Nephron (organoid): ENCODE measurements around the gene GPT2.
A peak's percentile ranks its signal among the peaks of the same experiment; 100 is the strongest.

ENCODE experiments used
- H3K27ac Mint-ChIP-seq, 3 experiments: 2 replicates each; pipeline ENCODE4 v1.8.0; 2020; ENCODE audit warnings: mixed read lengths in 3 of 3, mild to moderate bottlenecking in 2 of 3, moderate library complexity in 1 of 3
- H3K27me3 Mint-ChIP-seq: 2 replicates; pipeline ENCODE4 v1.8.0; 2021; ENCODE audit warnings: low read depth, mild to moderate bottlenecking, moderate library complexity, mixed read lengths
- H3K36me3 Mint-ChIP-seq: 2 replicates; pipeline ENCODE4 v1.8.0; 2020; ENCODE audit warnings: low read depth, mixed read lengths
- H3K4me1 Mint-ChIP-seq: 2 replicates; pipeline ENCODE4 v1.8.0; 2020; ENCODE audit warnings: mixed read lengths
- H3K4me3 Mint-ChIP-seq, 3 experiments: 2 replicates each; pipeline ENCODE4 v1.8.0; 2020; ENCODE audit warnings: mild to moderate bottlenecking in 3 of 3, mixed read lengths in 3 of 3, moderate library complexity in 2 of 3
- H3K9me3 Mint-ChIP-seq: 2 replicates; pipeline ENCODE4 v1.8.0; 2020; ENCODE audit warnings: mixed read lengths
- TF ChIP-seq, protein P1 (sequence below), 3 experiments: fragments of 200-600 bp; sonication (generic); IDR thresholded peaks; one replicate each; pipeline ENCODE4 v1.5.0; 2021; ENCODE audit warnings: antibody characterized with exemption in 3 of 3; ENCODE audit not compliant: unreplicated experiment in 3 of 3

GPT2 gene

DNA sequence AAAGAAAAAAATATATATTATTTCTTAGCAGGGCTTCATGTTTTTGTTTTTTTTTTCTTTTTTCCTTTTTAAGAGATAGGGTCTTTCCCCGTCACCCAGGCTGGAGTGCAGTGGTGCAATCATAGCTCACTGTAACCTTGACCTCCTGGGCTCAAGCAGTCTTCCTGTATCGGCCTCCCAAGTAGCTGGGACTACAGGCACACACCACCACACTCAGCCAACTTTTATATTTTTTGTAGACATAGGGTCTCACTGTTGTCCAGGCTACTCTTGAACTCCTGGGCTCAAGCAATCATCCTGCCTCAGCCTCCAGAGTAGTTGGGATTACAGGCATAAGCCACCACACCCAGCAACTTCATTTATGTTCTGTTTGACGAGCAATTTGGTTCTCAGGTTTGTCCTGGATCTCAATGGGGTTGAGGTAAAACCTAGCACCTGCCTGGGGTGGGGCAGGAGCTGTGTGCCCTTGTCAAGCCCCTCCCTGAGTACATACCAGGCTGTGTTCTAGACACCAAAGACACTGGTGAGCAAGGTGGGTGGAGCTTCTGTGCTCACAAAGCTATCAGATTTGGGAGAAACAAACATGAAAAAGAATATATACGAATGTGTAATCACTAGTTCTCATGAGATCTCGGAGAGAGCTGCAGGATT lies 19.2 kb downstream of the GPT2 start:
- Mint-ChIP-seq H3K27me3 (no peaks in the 10 kb centered on the region), H3K4me3 (no peak overlapping the region), H3K9me3 (no peaks in the 10 kb centered on the region), H3K4me1 (peaks cover 5% of the 10 kb centered on the region), H3K27ac (no peak overlapping the region), H3K36me3 (peaks cover 39% of the 10 kb centered on the region)
- TF ChIP-seq, protein P1, sequence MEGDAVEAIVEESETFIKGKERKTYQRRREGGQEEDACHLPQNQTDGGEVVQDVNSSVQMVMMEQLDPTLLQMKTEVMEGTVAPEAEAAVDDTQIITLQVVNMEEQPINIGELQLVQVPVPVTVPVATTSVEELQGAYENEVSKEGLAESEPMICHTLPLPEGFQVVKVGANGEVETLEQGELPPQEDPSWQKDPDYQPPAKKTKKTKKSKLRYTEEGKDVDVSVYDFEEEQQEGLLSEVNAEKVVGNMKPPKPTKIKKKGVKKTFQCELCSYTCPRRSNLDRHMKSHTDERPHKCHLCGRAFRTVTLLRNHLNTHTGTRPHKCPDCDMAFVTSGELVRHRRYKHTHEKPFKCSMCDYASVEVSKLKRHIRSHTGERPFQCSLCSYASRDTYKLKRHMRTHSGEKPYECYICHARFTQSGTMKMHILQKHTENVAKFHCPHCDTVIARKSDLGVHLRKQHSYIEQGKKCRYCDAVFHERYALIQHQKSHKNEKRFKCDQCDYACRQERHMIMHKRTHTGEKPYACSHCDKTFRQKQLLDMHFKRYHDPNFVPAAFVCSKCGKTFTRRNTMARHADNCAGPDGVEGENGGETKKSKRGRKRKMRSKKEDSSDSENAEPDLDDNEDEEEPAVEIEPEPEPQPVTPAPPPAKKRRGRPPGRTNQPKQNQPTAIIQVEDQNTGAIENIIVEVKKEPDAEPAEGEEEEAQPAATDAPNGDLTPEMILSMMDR (IDR thresholded peaks at IDR 0.05; ENCODE audit: unreplicated experiment in 3 of 3), result no peak

DNA sequence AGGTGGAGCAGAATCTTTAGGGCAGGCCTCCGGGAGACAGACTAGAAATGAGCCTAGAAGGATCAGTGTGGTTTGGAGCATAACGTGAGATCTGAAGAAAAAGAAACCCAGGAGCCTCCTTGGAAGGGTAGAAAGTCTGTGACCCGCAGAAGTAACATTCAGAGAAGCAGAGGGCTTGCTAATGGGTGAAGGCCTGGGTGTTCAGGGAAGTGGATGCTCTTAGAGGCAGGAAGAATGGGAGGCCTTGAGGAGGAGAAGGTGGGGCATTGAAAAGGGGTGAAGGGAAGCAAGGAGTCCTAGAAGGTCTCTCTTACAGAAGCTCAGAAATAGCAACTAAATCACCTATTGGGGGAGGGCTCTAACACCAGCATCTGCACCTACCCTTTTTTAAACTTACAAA lies 20.3 kb downstream of the GPT2 start:
- Mint-ChIP-seq H3K27ac (no peak overlapping the region), H3K36me3 (peaks cover 41% of the 10 kb centered on the region), H3K27me3 (no peaks in the 10 kb centered on the region), H3K9me3 (no peaks in the 10 kb centered on the region), H3K4me3 (no peak overlapping the region), H3K4me1 (peaks cover 10% of the 10 kb centered on the region)
- TF ChIP-seq, protein P1 (IDR thresholded peaks at IDR 0.05; ENCODE audit: unreplicated experiment in 3 of 3), result no peak

DNA sequence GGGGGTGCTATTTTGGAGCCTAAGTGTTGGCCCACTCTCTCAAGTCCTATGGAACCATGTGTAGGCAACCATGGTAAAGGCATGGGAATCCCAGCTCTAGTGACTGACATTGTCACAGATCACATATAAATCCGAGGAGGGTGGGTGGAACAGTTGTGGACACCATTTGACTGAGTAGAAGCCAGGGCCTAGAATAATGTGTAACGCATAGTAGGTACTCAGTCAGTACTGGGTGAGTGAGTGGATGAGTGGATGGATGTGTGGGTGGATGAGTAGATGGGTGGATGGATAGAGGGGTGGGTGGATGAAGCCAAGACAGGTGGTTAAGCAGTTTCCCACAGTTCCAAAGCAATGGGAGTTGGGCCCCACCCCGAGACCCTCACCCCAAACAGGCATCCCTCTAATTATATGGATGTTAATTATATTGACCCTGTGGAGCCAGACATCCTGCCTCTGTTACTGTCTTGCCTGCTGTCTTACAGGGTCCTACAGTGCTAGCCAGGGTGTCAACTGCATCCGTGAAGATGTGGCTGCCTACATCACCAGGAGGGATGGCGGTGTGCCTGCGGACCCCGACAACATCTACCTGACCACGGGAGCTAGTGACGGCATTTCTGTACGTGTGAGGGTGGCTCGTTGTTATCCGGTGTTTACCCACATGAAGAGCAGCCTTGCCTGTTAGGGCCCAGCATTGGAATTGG lies 22.3 kb downstream of the GPT2 start:
- H3K4me1 Mint-ChIP-seq, result peaks cover 6% of the 10 kb centered on the region
- TF ChIP-seq, protein P1 (IDR thresholded peaks at IDR 0.05; ENCODE audit: unreplicated experiment in 3 of 3), result no peak
- H3K27me3 Mint-ChIP-seq, result no peaks in the 10 kb centered on the region
- peaks cover 42% of the 10 kb centered on the region for H3K36me3 Mint-ChIP-seq
- H3K27ac Mint-ChIP-seq, result no peak overlapping the region
- no peaks in the 10 kb centered on the region for H3K9me3 Mint-ChIP-seq
- H3K4me3 Mint-ChIP-seq, result no peak overlapping the region

DNA sequence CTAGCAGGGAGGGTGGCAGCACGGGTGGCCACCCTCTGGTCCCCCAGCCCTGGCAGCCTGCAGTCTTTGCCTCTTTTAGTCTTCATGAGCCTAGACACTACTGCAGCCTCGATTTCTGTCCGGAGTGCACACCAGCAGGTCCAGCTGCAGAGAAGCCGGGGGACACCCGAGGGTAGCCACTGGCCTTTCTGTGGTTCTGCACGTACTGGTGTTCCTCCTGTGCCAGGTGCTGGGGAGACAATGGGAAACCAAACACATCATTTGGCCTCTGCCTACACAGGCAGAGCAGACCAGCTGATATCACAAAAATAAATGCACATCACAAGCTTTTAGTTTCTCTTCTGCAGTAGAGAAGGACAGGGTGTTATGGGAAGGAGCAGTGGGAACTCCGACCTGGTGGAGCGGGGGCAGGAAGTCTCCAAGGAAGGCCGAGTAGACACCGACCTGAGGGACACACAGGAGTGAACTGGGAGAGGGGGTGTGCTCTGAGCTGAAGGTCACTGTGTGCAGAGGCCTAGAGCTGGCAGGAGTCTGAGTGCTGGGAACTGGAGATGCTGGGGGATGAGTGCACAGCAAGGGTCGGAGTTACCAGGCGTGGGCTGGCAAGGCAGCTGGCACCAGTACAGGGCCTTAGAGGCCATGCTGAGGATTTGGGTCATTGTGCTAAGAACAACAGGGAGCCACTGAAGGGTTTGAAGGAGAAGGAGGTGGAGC lies 23.1 kb downstream of the GPT2 start:
- Mint-ChIP-seq H3K4me3 (no peak overlapping the region), H3K36me3 (peaks cover 42% of the 10 kb centered on the region), H3K27me3 (no peaks in the 10 kb centered on the region), H3K27ac (no peak overlapping the region), H3K9me3 (no peaks in the 10 kb centered on the region), H3K4me1 (peaks cover 6% of the 10 kb centered on the region)
- TF ChIP-seq, protein P1 (IDR thresholded peaks at IDR 0.05; ENCODE audit: unreplicated experiment in 3 of 3), result no peak

DNA sequence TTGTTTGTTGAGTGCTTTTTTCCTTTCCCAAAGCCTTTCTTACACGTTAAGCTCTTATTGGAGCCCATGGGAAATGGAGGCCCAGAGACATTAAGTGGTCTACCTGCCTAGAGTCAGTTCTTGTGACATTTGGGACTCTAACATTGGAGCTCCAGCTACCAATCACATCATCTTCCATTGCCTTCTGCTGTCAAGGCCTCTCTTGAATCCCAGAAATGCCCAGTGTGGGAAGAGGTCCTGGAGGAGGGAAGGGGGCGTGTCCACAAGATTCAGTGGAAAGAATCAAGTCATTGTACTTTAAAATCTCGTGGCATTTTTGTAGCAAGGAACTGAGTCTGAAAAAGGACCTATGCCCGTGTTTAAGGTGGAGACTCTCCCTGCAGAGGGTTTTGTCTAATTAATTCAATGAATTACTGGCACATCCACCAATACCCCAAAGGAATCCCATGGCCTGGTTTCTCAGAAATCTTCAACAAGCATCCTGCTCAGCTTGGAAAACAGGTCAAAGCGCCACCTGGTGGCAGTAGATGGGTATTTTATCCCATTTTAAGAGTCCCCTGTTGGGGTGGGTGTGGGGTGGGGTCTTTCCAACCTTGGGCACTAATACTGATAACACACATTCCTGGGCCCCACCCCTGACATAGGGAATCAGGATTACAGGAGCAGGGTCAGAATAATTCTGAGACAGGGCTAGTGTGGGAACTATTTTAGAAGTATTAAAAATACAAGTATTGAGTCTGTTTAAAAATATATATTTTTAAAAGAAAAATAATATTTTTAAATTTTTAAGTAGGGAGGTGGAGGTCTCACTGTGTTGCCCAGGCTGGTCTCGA lies 24.6 kb downstream of the GPT2 start:
- Mint-ChIP-seq H3K27me3 (no peaks in the 10 kb centered on the region), H3K36me3 (peaks cover 33% of the 10 kb centered on the region), H3K27ac (no peak overlapping the region), H3K4me1 (peaks cover 6% of the 10 kb centered on the region), H3K4me3 (no peak overlapping the region), H3K9me3 (no peaks in the 10 kb centered on the region)
- TF ChIP-seq, protein P1 (IDR thresholded peaks at IDR 0.05; ENCODE audit: unreplicated experiment in 3 of 3), result peak; percentile 81 to 87 (median 83)
